Femur (tissue), 1 donor: Measurements from ENCODE around the gene GALNT15.

Experiments
- DNase-seq: peaks from one replicate; pipeline ENCODE4 v3.0.0-alpha.2; 2017

Gene GALNT15

GRCh38 chr3:16189201-16189600 is 14.7 kb downstream of the GALNT15 start:
- DNase-seq = no peak

- DNase-seq = no peak
Measured at GRCh38 chr3:16190704-16191103, 16.2 kb downstream of the GALNT15 start.

- no peak for DNase-seq
Measured at GRCh38 chr3:16191591-16191990, 17.1 kb downstream of the GALNT15 start.

GRCh38 chr3:16192176-16192811 is 17.8 kb downstream of the GALNT15 start:
- DNase-seq = no peak

- no peak for DNase-seq
Measured at GRCh38 chr3:16198427-16198826, 23.9 kb downstream of the GALNT15 start.

- DNase-seq = no peak
Measured at GRCh38 chr3:16199769-16200168, 25.3 kb downstream of the GALNT15 start.

- DNase-seq = no peak
Measured at GRCh38 chr3:16200411-16200810, 25.9 kb downstream of the GALNT15 start.

- DNase-seq = no peak
Measured at GRCh38 chr3:16203031-16203430, 28.6 kb downstream of the GALNT15 start.

GRCh38 chr3:16203671-16204629 is 29.5 kb downstream of the GALNT15 start:
- DNase-seq = no peak

GRCh38 chr3:16204751-16205150 is 30.3 kb downstream of the GALNT15 start:
- DNase-seq = no peak

GRCh38 chr3:16205156-16205870 is 30.8 kb downstream of the GALNT15 start:
- no peak for DNase-seq

GRCh38 chr3:16207031-16207430 is 32.6 kb downstream of the GALNT15 start:
- no peak for DNase-seq

GRCh38 chr3:16211176-16211904 is 36.9 kb downstream of the GALNT15 start:
- DNase-seq = no peak

- no peak for DNase-seq
Measured at GRCh38 chr3:16214366-16214765, 39.9 kb downstream of the GALNT15 start.

- no peak for DNase-seq
Measured at GRCh38 chr3:16216373-16216935, 42.0 kb downstream of the GALNT15 start.

- no peak for DNase-seq
Measured at GRCh38 chr3:16219777-16220176, 45.3 kb downstream of the GALNT15 start.

- DNase-seq = no peak
Measured at GRCh38 chr3:16221990-16222389, 47.5 kb downstream of the GALNT15 start.

GRCh38 chr3:16222547-16222946 is 48.1 kb downstream of the GALNT15 start:
- no peak for DNase-seq

GRCh38 chr3:16224325-16224724 is 49.8 kb downstream of the GALNT15 start:
- DNase-seq = no peak

- no peak for DNase-seq
Measured at GRCh38 chr3:16227566-16227965, 53.1 kb downstream of the GALNT15 start.

GRCh38 chr3:16229681-16230080 is 55.2 kb downstream of the GALNT15 start:
- no peak for DNase-seq

GRCh38 chr3:16231983-16232382 is 57.5 kb downstream of the GALNT15 start:
- no peak for DNase-seq
